Measurements from ENCODE around the gene RASGEF1C. TPM values are rescaled to one million over a fixed set of nuclear protein-coding genes. Genes with fewer than 3 reads are reported as not detected.

RASGEF1C gene
- total and polyA plus RNA-seq, 2 of the 13 experiments (the other 11 are each of a cell fraction or from before 2014, with no cell fraction given), result not detected

GRCh38 chr5:180093651-180094382, 115.2 kb downstream of the RASGEF1C start:
- no peak overlapping the region for H3K4me2 ChIP-seq (ENCODE audit: low read depth, low read length)
- ATAC-seq (no peak), DNase-seq (ENCODE audit: low spot score) (no peak), FAIRE-seq (no peak)
- H4K20me1 ChIP-seq (ENCODE audit: insufficient read depth, low read length), result no peaks in the 10 kb centered on the region
- WGBS (ENCODE audit: low lambda C conversion rate), result 35% methylated on average over 8 of the region's 9 CpGs
- ChIA-PET POLR2A (no interaction called here), CTCF (ENCODE audit: low intra/inter-chr PET ratio, low total read pairs) (no interaction called here)
- no TSS peak for BruUV-seq (replicated peaks)
- peaks cover 4 to 16% of the 10 kb centered on the region in 2 experiments; a peak in 3 of 5 replicates for H3K27me3 ChIP-seq (ENCODE audit: control insufficient read depth in 1 of 2, insufficient read depth in 2 of 2, low read length in 2 of 2)
- H2AFZ ChIP-seq (ENCODE audit: low read length), result no peak overlapping the region
- no peak overlapping the region for H3K9ac ChIP-seq (ENCODE audit: insufficient read depth, low read depth, low read length)
- no peak overlapping the region for H3K27ac ChIP-seq (ENCODE audit: extremely low read length, insufficient read depth, low read length)
- no peaks in the 10 kb centered on the region for H3K36me3 ChIP-seq (replicated peaks in 1 of 2; ENCODE audit: control insufficient read depth in 1 of 2, insufficient read depth in 2 of 2, low read length in 2 of 2)
- H3K9me3 ChIP-seq (ENCODE audit: low read length), result no peaks in the 10 kb centered on the region
- H3K4me3 ChIP-seq (replicated peaks in 1 of 3; ENCODE audit: insufficient read depth in 1 of 3, low read depth in 2 of 3, low read length in 3 of 3), result no peak overlapping the region
- intact Hi-C loops (cut with micrococcal nuclease; ENCODE audit: unreplicated experiment) (no loop called here), in situ Hi-C loops (cut with HindIII; ENCODE audit: extremely low pct_ligation_motif_present, low pct_unique_long_range_greater_than_20kb) (loop anchor here (25.0 kb wide), 1 partner anchor 332 kb away; no protein-coding TSS in a partner anchor)
- peaks cover 14% of the 10 kb centered on the region; the same call in 1 of the 2 replicates for H3K4me1 ChIP-seq (ENCODE audit: insufficient read depth, low read length)
- no peaks in the 10 kb centered on the region for H3K79me2 ChIP-seq (ENCODE audit: insufficient read depth, low read length)
- TF ChIP-seq MAFG (CRISPR knock-in tag; IDR thresholded peaks at IDR 0.05) (no peak), ZNF451 (CRISPR knock-in tag; IDR thresholded peaks at IDR 0.05) (no peak), ZMAT3 (CRISPR knock-in tag; conservative IDR thresholded peaks at IDR 0.05) (no peak), SRY (CRISPR knock-in tag; IDR thresholded peaks at IDR 0.05) (no peak), CENPBD1 (CRISPR knock-in tag; IDR thresholded peaks at IDR 0.05; ENCODE audit: borderline replicate concordance, low read depth) (no peak), PREB (CRISPR knock-in tag; IDR thresholded peaks at IDR 0.05) (no peak), STAG1 (CRISPR knock-in tag; IDR thresholded peaks at IDR 0.05) (no peak), ZNF430 (CRISPR knock-in tag; IDR thresholded peaks at IDR 0.05) (no peak), ZNF891 (CRISPR knock-in tag; IDR thresholded peaks at IDR 0.05) (no peak), REST (IDR thresholded peaks at IDR 0.05; ENCODE audit: borderline replicate concordance in 1 of 2, low read depth in 1 of 2, low read length in 2 of 2) (no peak), GATAD1 (CRISPR knock-in tag; IDR thresholded peaks at IDR 0.05) (no peak), ZNF609 (CRISPR knock-in tag; IDR thresholded peaks at IDR 0.05; ENCODE audit: borderline replicate concordance) (no peak)
